HepG2 (cell line): ENCODE measurements around the gene SP3. TPM values are rescaled to one million over a fixed set of nuclear protein-coding genes. Genes with fewer than 3 reads are reported as not detected.

ENCODE experiments used
- AHDC1 ChIP-seq: sonication (generic); formaldehyde crosslinking; IDR thresholded peaks from 2 replicates; pipeline ENCODE4 v1.5.1; 2020; ENCODE audit warnings: mild to moderate bottlenecking, missing genetic modification reagents, borderline replicate concordance
- EHMT2 ChIP-seq: fragments of 200-600 bp; sonication (generic); IDR thresholded peaks from 2 replicates; pipeline ENCODE4 v1.7.0; 2017; ENCODE audit warnings: antibody characterized with exemption, low read depth, low read length, borderline replicate concordance
- HNRNPK ChIP-seq: fragments of 200-400 bp; formaldehyde crosslinking; IDR thresholded peaks from 2 replicates; pipeline ENCODE4 v1.6.1; 2018; ENCODE audit warnings: low read length, low read depth, moderate library complexity, mild to moderate bottlenecking; ENCODE audit not compliant: poor library complexity, severe bottlenecking
- HNRNPLL ChIP-seq: fragments of 200-400 bp; formaldehyde crosslinking; IDR thresholded peaks from 2 replicates; pipeline ENCODE4 v1.6.1; 2017; ENCODE audit warnings: mild to moderate bottlenecking, low read depth, low read length; ENCODE audit not compliant: poor library complexity, severe bottlenecking
- MAFG ChIP-seq: sonication (generic); formaldehyde crosslinking; IDR thresholded peaks from 2 replicates; pipeline ENCODE4 v1.5.1; 2020; ENCODE audit warnings: mild to moderate bottlenecking, missing genetic modification reagents
- MED8 ChIP-seq: sonication (generic); formaldehyde crosslinking; IDR thresholded peaks from 2 replicates; pipeline ENCODE4 v1.8.1; 2023; ENCODE audit warnings: mild to moderate bottlenecking, missing genetic modification reagents; ENCODE audit not compliant: insufficient replicate concordance
- NFYB ChIP-seq: sonication (generic); formaldehyde crosslinking; IDR thresholded peaks from 2 replicates; pipeline ENCODE4 v1.4.0; 2020; ENCODE audit warnings: missing genetic modification reagents
- PLRG1 ChIP-seq: fragments of 450-650 bp; conservative IDR thresholded peaks from 2 replicates; pipeline ENCODE4 v1.6.1; 2016
- POGK ChIP-seq: sonication (generic); formaldehyde crosslinking; conservative IDR thresholded peaks from 2 replicates; pipeline ENCODE4 v1.8.0; 2022; ENCODE audit warnings: mild to moderate bottlenecking, moderate library complexity, missing genetic modification reagents
- TGIF2 ChIP-seq: IDR thresholded peaks from 2 replicates; pipeline ENCODE4 v1.6.1; 2016; ENCODE audit warnings: control low read depth, missing compliant biosample characterization
- TOPORS ChIP-seq: sonication (generic); formaldehyde crosslinking; IDR thresholded peaks from 2 replicates; pipeline ENCODE4 v1.8.0; 2023; ENCODE audit warnings: mild to moderate bottlenecking, missing genetic modification reagents
- ZBTB38 ChIP-seq: sonication (generic); formaldehyde crosslinking; IDR thresholded peaks from 2 replicates; pipeline ENCODE4 v1.5.1; 2020; ENCODE audit warnings: mild to moderate bottlenecking, missing genetic modification reagents
- ZNF10 ChIP-seq: sonication (generic); formaldehyde crosslinking; IDR thresholded peaks from 2 replicates; pipeline ENCODE4 v1.4.0; 2020; ENCODE audit warnings: mild to moderate bottlenecking, low read depth, missing genetic modification reagents, borderline replicate concordance
- ZNF142 ChIP-seq: sonication (generic); formaldehyde crosslinking; IDR thresholded peaks from 2 replicates; pipeline ENCODE4 v1.4.0; 2020; ENCODE audit warnings: missing genetic modification reagents
- polyA plus RNA-seq, 8 experiments: library from polyadenylated mRNA; depleted of rRNA in 3 of 8; stranded (reverse) in 7 of 8; unstranded in 1 of 8; fragments of >200 nt; fragmentation: Illumina TruSeq in 4 of 8; extraction: Trizol in 4 of 8; gene quantifications; 2 replicates each; pipeline versions ENCODE4 v1.2.1 to v1.2.3, GENCODE V29; 2011 to 2016; ENCODE audit warnings: low read depth in 4 of 8, missing spikeins in 1 of 8, mixed read lengths in 1 of 8; ENCODE audit not compliant: insufficient read depth in 1 of 8
- total RNA-seq, 5 experiments: library from RNA; depleted of rRNA; stranded (reverse); fragments of >200 nt; fragmentation: Illumina TruSeq; extraction: Trizol; gene quantifications; 2 replicates each; pipeline ENCODE4 v1.2.3, GENCODE V29; 2016; ENCODE audit warnings: low read depth in 1 of 5

The SP3 gene
- total and polyA plus RNA-seq, 2 of the 13 experiments (the other 11 are each of a cell fraction or from before 2014, with no cell fraction given) = 57.3 to 132 TPM

- peak; percentile 96; the same call in 1 of the 2 replicates for TF ChIP-seq TOPORS
- no peak for TF ChIP-seq MAFG
- no peak for TF ChIP-seq PLRG1
- TF ChIP-seq POGK = peak; percentile 73; the same call in 1 of the 2 replicates
- TF ChIP-seq MED8 = no peak
- TF ChIP-seq EHMT2 = no peak
- no peak for TF ChIP-seq ZNF10 (CRISPR knock-in tag)
- TF ChIP-seq TGIF2 (CRISPR knock-in tag) = no peak
- peak; percentile 95 for TF ChIP-seq ZNF142 (CRISPR knock-in tag)
- peak; percentile 99 for TF ChIP-seq HNRNPK
- peak; percentile 58; the same call in 1 of the 2 replicates for TF ChIP-seq ZBTB38 (CRISPR knock-in tag)
- no peak; the same call in 1 of the 2 replicates for TF ChIP-seq AHDC1
- no peak for TF ChIP-seq NFYB
- peak; percentile 92 for TF ChIP-seq HNRNPLL
Measured at GRCh38 chr2:173963817-173964564, 1.2 kb downstream of the SP3 start (continued).
